Loucy (cell line): Measurements from ENCODE around the gene MRPL36.

Experiments
- H2AFZ ChIP-seq: fragments of 200-600 bp; sonication (generic); 2 replicates; pipeline ENCODE4 v1.6.0; 2016; ENCODE audit warnings: antibody characterized with exemption, mild to moderate bottlenecking, low read length, moderate library complexity
- H3F3A ChIP-seq: fragments of 200-600 bp; 2 replicates; pipeline ENCODE4 v1.6.0; 2016; ENCODE audit warnings: antibody characterized with exemption, low read depth, mild to moderate bottlenecking
- H3K27me3 ChIP-seq: fragments of 200-600 bp; sonication (generic); 2 replicates; pipeline ENCODE4 v1.6.1; 2014; ENCODE audit warnings: low read length, mild to moderate bottlenecking; ENCODE audit not compliant: insufficient read depth, poor library complexity, severe bottlenecking
- H3K36me3 ChIP-seq: fragments of 200-600 bp; sonication (generic); 2 replicates; pipeline ENCODE4 v1.6.1; 2016; ENCODE audit warnings: low read length; ENCODE audit not compliant: insufficient read depth
- H3K4me1 ChIP-seq: fragments of 200-600 bp; sonication (generic); 2 replicates; pipeline ENCODE4 v1.5.1; 2014; ENCODE audit warnings: low read length, mild to moderate bottlenecking; ENCODE audit not compliant: insufficient read depth, poor library complexity, severe bottlenecking
- H3K4me2 ChIP-seq: fragments of 200-600 bp; sonication (generic); 2 replicates; pipeline ENCODE4 v1.6.0; 2014; ENCODE audit warnings: antibody characterized with exemption, low read length, low read depth, mild to moderate bottlenecking; ENCODE audit not compliant: poor library complexity, severe bottlenecking
- H3K4me3 ChIP-seq: fragments of 200-600 bp; sonication (generic); 2 replicates; pipeline ENCODE4 v1.5.1; 2014; ENCODE audit warnings: low read length, mild to moderate bottlenecking, mixed read lengths; ENCODE audit not compliant: poor library complexity, severe bottlenecking
- H3K79me2 ChIP-seq: fragments of 200-600 bp; sonication (generic); 2 replicates; pipeline ENCODE4 v1.6.1; 2014; ENCODE audit warnings: low read length; ENCODE audit not compliant: insufficient read depth
- H3K9ac ChIP-seq: fragments of 200-600 bp; sonication (generic); 2 replicates; pipeline ENCODE4 v1.6.0; 2014; ENCODE audit warnings: mild to moderate bottlenecking, low read depth, low read length, moderate library complexity; ENCODE audit not compliant: poor library complexity, severe bottlenecking
- H3K9me2 ChIP-seq: fragments of 200-600 bp; sonication (generic); replicated peaks from 2 replicates; pipeline ENCODE4 v1.6.1; 2016; ENCODE audit warnings: low read depth, low read length, mixed read lengths
- H3K9me3 ChIP-seq: fragments of 200-600 bp; sonication (generic); 2 replicates; pipeline ENCODE4 v1.6.1; 2014; ENCODE audit warnings: mild to moderate bottlenecking, antibody characterized with exemption, low read length, low read depth; ENCODE audit not compliant: insufficient read depth
- H4K20me1 ChIP-seq: fragments of 200-600 bp; sonication (generic); 2 replicates; pipeline ENCODE4 v1.6.0; 2014; ENCODE audit warnings: antibody characterized with exemption, low read length, mild to moderate bottlenecking; ENCODE audit not compliant: insufficient read depth, poor library complexity, severe bottlenecking
- EZH2phosphoT487 ChIP-seq: fragments of 200-600 bp; IDR thresholded peaks from 2 replicates; pipeline ENCODE4 v1.6.1; 2018; ENCODE audit warnings: antibody characterized with exemption, mild to moderate bottlenecking, moderate library complexity, borderline replicate concordance
- TF ChIP-seq, protein P1 (sequence below): fragments of 200-600 bp; sonication (generic); conservative IDR thresholded peaks from 2 replicates; pipeline ENCODE4 v1.5.1; 2014; ENCODE audit warnings: mild to moderate bottlenecking, antibody characterized with exemption, low read length

Gene MRPL36

DNA sequence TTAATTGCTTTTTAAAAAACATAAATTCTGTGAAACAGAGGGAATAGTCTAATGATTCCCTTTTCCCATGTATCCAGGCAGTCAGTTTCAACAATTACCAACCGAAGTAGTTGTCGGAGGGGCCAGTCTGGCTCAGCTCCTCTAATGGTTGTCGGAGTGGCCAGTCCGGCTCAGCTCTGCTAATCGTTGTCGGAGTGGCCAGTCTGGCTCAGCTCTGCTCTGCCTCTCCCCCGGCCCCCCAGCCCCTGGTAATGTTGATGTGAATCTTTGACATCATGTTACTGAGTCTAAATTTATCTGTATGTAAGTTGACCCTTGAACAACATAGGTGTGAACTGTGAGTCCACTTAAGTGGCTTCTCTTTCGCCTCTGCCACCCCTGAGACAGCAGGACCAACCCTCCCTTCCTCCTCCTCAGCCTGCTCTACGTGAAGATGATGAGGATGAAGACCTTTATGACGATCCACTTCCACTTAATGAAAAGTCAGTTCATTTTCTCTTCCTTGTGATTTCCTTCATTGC, 11.0 kb upstream of the MRPL36 start:
- H3K9ac ChIP-seq, result no peak overlapping the region
- peaks cover 55% of the 10 kb centered on the region for H3K79me2 ChIP-seq
- H3K4me2 ChIP-seq, result no peak overlapping the region
- H3K27me3 ChIP-seq, result no peaks in the 10 kb centered on the region
- H2AFZ ChIP-seq, result no peak overlapping the region
- H3K9me3 ChIP-seq, result no peaks in the 10 kb centered on the region
- H3K36me3 ChIP-seq, result peaks cover 82% of the 10 kb centered on the region
- H4K20me1 ChIP-seq, result peaks cover 10% of the 10 kb centered on the region
- no peak overlapping the region for H3K4me3 ChIP-seq
- H3K4me1 ChIP-seq, result no peaks in the 10 kb centered on the region
- H3F3A ChIP-seq, result no peaks in the 10 kb centered on the region
- TF ChIP-seq EZH2phosphoT487, result no peak
- TF ChIP-seq, protein P1, sequence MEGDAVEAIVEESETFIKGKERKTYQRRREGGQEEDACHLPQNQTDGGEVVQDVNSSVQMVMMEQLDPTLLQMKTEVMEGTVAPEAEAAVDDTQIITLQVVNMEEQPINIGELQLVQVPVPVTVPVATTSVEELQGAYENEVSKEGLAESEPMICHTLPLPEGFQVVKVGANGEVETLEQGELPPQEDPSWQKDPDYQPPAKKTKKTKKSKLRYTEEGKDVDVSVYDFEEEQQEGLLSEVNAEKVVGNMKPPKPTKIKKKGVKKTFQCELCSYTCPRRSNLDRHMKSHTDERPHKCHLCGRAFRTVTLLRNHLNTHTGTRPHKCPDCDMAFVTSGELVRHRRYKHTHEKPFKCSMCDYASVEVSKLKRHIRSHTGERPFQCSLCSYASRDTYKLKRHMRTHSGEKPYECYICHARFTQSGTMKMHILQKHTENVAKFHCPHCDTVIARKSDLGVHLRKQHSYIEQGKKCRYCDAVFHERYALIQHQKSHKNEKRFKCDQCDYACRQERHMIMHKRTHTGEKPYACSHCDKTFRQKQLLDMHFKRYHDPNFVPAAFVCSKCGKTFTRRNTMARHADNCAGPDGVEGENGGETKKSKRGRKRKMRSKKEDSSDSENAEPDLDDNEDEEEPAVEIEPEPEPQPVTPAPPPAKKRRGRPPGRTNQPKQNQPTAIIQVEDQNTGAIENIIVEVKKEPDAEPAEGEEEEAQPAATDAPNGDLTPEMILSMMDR, result no peak
- H3K9me2 ChIP-seq, result no peaks in the 10 kb centered on the region

DNA sequence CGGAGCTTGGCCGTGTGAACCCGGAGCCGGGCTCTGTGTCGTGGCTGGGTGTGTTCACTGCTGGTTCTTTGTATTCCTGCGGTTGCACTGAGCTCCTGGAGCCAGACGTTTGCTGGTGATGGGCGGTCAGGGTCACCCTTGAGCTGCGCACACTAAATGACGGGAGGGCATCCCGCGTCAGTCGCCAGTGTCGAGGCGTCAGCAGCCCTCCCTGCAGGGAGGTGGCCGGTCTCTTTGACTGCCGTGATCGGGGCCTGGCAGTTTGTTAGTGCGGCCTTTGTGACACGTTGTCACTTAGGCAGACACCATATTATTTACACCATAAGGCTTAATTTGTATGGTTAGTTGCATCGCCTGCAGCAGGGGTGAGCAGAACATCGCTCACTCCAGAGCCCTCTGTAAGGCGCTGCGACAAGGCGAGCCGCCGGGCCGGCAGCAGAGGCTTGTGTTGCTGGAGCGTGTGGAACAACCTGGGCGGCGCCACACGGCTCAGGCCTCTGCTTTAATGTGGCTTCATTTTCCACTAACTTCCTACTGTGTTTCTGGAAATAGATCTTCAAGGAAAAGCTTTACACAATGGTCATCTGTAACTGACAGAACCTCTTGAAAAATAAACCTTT, 9.9 kb upstream of the MRPL36 start:
- Histone ChIP-seq H3F3A (no peaks in the 10 kb centered on the region), H3K9me2 (no peaks in the 10 kb centered on the region), H3K9me3 (no peaks in the 10 kb centered on the region), H4K20me1 (peaks cover 14% of the 10 kb centered on the region), H3K79me2 (peaks cover 66% of the 10 kb centered on the region), H3K4me2 (no peak overlapping the region), H3K9ac (no peak overlapping the region), H3K27me3 (no peaks in the 10 kb centered on the region), H3K4me1 (no peaks in the 10 kb centered on the region), H3K36me3 (peaks cover 82% of the 10 kb centered on the region), H2AFZ (no peak overlapping the region), H3K4me3 (no peak overlapping the region)
- no peak for TF ChIP-seq EZH2phosphoT487

DNA sequence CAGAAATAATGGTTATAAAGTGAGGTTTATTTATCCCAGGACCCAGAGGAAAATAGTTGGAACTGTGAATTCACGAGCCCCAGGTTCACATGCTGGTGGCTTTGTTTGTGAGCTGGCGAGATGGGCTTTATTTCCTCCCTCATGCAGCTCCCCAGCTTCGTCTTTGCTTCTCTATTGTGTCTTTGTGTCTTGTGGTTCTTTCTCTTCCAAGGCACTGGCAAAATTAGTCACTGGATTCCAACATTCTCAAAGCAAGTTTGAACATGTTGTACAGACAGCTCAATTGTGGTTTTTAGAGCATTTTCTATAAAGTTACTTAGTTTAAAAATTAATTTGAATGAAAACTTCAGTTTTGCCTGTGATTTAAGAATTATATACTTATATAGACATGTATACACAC, 8.8 kb upstream of the MRPL36 start:
- peaks cover 14% of the 10 kb centered on the region for H4K20me1 ChIP-seq
- no peaks in the 10 kb centered on the region for H3K27me3 ChIP-seq
- H3K36me3 ChIP-seq, result peaks cover 81% of the 10 kb centered on the region
- no peak overlapping the region for H2AFZ ChIP-seq
- no peak overlapping the region for H3K4me2 ChIP-seq
- no peak overlapping the region for H3K9ac ChIP-seq
- no peaks in the 10 kb centered on the region for H3K9me3 ChIP-seq
- no peak overlapping the region for H3K4me3 ChIP-seq
- H3K79me2 ChIP-seq, result peaks cover 77% of the 10 kb centered on the region
- peaks cover 4% of the 10 kb centered on the region for H3K4me1 ChIP-seq
- TF ChIP-seq, protein P1, result no peak
- TF ChIP-seq EZH2phosphoT487, result no peak
- no peaks in the 10 kb centered on the region for H3K9me2 ChIP-seq
- H3F3A ChIP-seq, result no peaks in the 10 kb centered on the region
